NB4 (cell line): Measurements from ENCODE around the gene CCDC92.

ENCODE experiments used
- DNase-seq: peaks from one replicate; pipeline ENCODE4 v3.0.0; 2010; ENCODE audit warnings: low read depth
- H3K4me3 ChIP-seq: one replicate; pipeline ENCODE4 v1.5.1; 2011; ENCODE audit warnings: mild to moderate bottlenecking, low read depth, low read length, moderate library complexity
- CTCF ChIP-seq: IDR thresholded peaks from one replicate; pipeline ENCODE4 v1.5.1; 2012; ENCODE audit warnings: low read depth, low read length
- MAX ChIP-seq: IDR thresholded peaks from 2 replicates; pipeline ENCODE4 v1.6.1; 2011; ENCODE audit warnings: low read depth, low read length
- MYC ChIP-seq: IDR thresholded peaks from 2 replicates; pipeline ENCODE4 v1.6.1; 2011; ENCODE audit warnings: low read depth, low read length
- POLR2A ChIP-seq: IDR thresholded peaks from 2 replicates; pipeline ENCODE4 v1.6.1; 2011; ENCODE audit warnings: mild to moderate bottlenecking; ENCODE audit not compliant: insufficient read length; ENCODE audit errors: extremely low read depth

Gene CCDC92

DNA sequence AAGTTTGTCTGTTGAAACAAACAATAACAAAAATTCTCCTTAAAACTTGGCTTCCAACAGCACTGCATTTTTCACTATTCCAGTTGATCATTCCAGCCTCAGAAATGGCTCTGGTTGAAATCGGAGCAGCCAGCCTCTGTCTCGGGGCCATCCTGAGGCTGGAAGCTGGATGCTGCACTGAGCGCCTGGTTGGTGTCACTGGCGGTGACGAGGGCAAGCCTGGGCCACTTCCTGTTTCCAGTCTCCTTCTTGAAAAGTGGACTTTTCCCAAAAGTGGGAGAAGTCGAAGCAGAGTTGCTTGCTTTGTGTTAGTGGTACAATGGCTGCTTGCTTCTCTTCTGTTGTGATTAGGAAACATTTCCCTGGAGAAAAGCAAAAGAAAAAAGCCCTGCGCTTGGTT lies 48.7 kb downstream of the CCDC92 start:
- no peak for TF ChIP-seq MYC
- DNase-seq: no peak
- H3K4me3 ChIP-seq: no peak overlapping the region

DNA sequence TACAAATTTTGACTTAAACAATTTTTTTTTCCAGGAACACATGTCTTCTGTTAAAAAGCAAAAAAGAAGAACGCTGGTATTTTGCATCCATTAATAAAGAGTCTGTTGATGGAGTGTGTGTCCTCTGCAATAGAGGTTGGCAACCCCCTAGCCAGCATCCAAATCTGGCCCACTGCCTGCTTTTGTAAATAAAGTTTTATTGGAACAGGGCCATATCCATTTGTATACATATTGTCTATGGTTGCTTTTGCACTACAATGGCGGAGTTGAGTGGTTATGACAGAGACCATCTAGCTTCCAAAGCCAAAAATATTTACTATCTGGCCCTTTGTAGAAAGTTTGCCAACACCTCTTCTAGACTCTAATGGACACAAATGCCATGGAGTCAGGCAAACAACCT lies 49.6 kb downstream of the CCDC92 start:
- no peak overlapping the region for H3K4me3 ChIP-seq
- TF ChIP-seq CTCF: no peak
- no peak for TF ChIP-seq POLR2A
- no peak for TF ChIP-seq MYC
- no peak for TF ChIP-seq MAX
- no peak for DNase-seq

DNA sequence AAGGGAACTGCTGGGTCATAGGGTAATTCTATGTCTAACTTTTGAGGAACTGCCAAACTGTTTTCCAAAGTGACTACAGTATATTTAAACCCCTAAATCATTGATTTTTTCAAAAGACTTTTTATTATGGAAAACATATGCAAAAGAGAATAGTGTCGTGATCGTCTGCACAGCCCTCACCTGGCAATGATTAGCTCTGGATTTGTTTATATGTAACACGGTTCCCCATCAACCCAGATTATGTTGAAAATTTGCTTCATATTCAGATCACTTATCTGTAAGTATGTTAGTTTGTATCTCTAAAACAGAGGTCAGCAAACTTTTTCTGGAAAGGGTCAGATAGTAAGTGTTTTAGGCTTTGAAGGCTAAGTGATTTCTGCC lies 52.7 kb downstream of the CCDC92 start:
- no peak for DNase-seq
- no peak overlapping the region for H3K4me3 ChIP-seq
- TF ChIP-seq MAX: no peak
- TF ChIP-seq POLR2A: no peak
- no peak for TF ChIP-seq CTCF
- no peak for TF ChIP-seq MYC

DNA sequence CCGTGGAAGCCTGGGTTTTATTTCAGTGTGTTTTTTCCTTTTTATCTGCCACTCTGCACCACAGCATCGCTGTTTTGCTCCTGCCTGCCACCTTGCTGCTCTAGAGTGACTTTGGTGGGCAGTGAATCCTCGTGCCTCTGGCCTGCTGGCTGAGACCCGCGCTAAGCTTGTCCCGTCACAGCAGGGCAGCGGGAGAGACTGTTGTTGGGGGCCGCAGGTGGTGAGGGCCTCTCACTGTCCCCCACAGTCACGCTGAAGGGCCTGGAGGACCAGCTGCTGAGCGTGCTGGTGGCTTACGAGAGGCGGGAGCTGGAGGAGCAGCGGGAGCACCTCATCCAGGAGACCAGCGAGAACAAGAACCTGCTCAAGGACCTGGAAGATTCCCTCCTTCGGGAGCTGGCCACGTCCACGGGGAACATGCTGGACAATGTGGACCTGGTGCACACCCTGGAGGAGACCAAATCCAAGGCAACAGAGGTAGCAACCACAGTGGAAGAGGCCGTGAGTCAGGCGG lies 55.2 kb downstream of the CCDC92 start:
- no peak for TF ChIP-seq POLR2A
- no peak for TF ChIP-seq CTCF
- no peak for TF ChIP-seq MAX
- no peak overlapping the region for H3K4me3 ChIP-seq
- no peak for DNase-seq

DNA sequence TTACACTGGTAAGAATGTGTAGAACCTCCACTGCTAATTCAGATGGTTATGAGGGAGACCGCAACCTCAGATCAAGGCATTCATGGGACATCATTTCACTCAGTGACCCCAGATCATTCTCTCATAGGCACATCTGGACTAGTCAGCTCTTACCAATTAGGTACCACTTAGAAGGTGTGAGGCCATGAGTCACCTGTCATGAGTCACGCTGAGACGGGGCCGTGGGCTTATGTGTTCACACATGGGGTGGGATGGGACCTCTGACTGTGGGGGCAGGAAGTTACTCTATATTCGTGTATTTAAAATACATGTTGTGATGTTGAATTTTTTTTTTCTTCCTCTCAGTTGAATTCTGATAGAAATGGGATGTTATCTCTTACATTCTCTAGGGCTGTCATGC lies 55.9 kb downstream of the CCDC92 start:
- TF ChIP-seq POLR2A (no peak), MAX (no peak), CTCF (no peak), MYC (no peak)
- DNase-seq: no peak
- no peak overlapping the region for H3K4me3 ChIP-seq

DNA sequence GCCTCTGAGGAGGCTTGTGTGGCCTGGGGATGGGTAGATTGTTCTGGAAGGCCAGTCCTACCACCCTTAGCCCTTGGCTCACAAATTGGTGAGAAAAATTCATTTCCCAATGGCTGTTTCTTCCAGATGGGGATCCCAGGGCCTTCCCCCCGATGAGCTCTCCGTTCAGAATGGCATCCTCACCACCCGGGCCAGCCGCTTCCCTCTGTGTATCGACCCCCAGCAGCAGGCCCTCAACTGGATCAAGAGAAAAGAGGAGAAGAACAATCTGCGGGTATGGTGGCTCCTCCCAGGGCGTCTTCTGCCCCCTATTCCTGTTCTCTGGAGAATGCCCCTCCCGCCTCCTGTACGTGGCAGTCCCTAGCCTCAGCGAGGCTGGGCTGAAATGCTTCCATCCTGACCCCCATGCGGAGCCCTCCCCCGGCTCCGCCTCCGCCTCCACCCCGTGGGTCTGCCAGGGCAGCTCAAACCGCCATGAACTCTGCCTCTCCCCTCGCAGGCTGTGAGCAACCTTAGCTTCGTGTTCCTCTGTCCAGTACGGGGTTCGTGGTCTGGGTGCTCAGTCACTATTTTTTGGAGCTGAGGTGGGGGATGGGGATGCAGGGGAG lies 57.8 kb downstream of the CCDC92 start:
- TF ChIP-seq MYC (no peak), MAX (no peak)
- DNase-seq: no peak
- H3K4me3 ChIP-seq: no peak overlapping the region
